BJ (cell line): ENCODE results near the gene KCTD13. TPM values are rescaled to one million over a fixed set of nuclear protein-coding genes. Genes with fewer than 3 reads are reported as not detected.

Experiments
- CTCF ChIA-PET: fragments of 350-600 bp; formaldehyde crosslinking; extraction: SDS; loops from one replicate; lab custom pipeline; 2021; ENCODE audit warnings: antibody characterized with exemption, inconsistent platforms; lab: Yijun Ruan, JAX
- POLR2A ChIA-PET: fragments of 300-600 bp; sonication (Branson Sonifier 250); formaldehyde crosslinking; extraction: SDS; loops from one replicate; lab custom pipeline; 2021; ENCODE audit warnings: antibody characterized with exemption; lab: Charles Lee
- DNase-seq: peaks from one replicate; pipeline ENCODE4 v3.0.0-alpha.2; 2011; ENCODE audit warnings: low read depth
- H3K27me3 ChIP-seq: 2 replicates; pipeline ENCODE4 v1.6.0; 2011; ENCODE audit warnings: low read length; ENCODE audit not compliant: control insufficient read depth, insufficient read depth
- H3K36me3 ChIP-seq: 2 replicates; pipeline ENCODE4 v1.5.1; 2011; ENCODE audit warnings: low read length; ENCODE audit not compliant: control insufficient read depth, insufficient read depth
- H3K4me3 ChIP-seq: 2 replicates; pipeline ENCODE4 v1.5.1; 2011; ENCODE audit warnings: low read depth, mild to moderate bottlenecking, control low read depth, low read length
- CTCF ChIP-seq: IDR thresholded peaks from 2 replicates; pipeline ENCODE4 v1.5.1; 2011; ENCODE audit warnings: low read depth, mild to moderate bottlenecking, control low read depth, inconsistent platforms, low read length, moderate library complexity; ENCODE audit not compliant: insufficient read depth
- polyA plus RNA-seq: library from polyadenylated mRNA; depleted of rRNA; stranded (reverse); fragments of >200 nt; gene quantifications from 2 replicates; pipeline ENCODE4 v1.2.3, GENCODE V29; 2011

The KCTD13 gene
- polyA plus RNA-seq, 1 experiment: 12.3 TPM

- no peak overlapping the region for H3K4me3 ChIP-seq
- no peaks in the 10 kb centered on the region for H3K27me3 ChIP-seq
- peaks cover 1% of the 10 kb centered on the region; the same call in 1 of the 2 replicates for H3K36me3 ChIP-seq
- ChIA-PET POLR2A (no interaction called here), CTCF (interaction anchor here (1.4 to 2.3 kb wide), 2 partner anchors 9 to 11 kb away, joined by 3 to 14 read pairs; partner anchors contain the start of gene KCTD13)
- no peak for DNase-seq
- no peak for TF ChIP-seq CTCF
Measured at GRCh38 chr16:29916979-29917378, 9.0 kb downstream of the KCTD13 start.

GRCh38 chr16:29915590-29916247 is 10.3 kb downstream of the KCTD13 start:
- H3K36me3 ChIP-seq: peaks cover 1% of the 10 kb centered on the region; the same call in 1 of the 2 replicates
- no peak for TF ChIP-seq CTCF
- ChIA-PET CTCF (interaction anchor here (0.6 to 2.3 kb wide), 3 partner anchors 9 to 117 kb away, joined by 4 to 14 read pairs (median 5); partner anchors contain the start of gene KCTD13), POLR2A (no interaction called here)
- H3K4me3 ChIP-seq: no peak overlapping the region
- H3K27me3 ChIP-seq: no peaks in the 10 kb centered on the region
- DNase-seq: no peak

- H3K4me3 ChIP-seq: no peak overlapping the region
- no peaks in the 10 kb centered on the region for H3K27me3 ChIP-seq
- ChIA-PET POLR2A (no interaction called here), CTCF (interaction anchor here (1.5 kb wide), 1 partner anchor 13 kb away, joined by 5 read pairs; the partner anchor contains the start of gene KCTD13)
- DNase-seq: no peak
- TF ChIP-seq CTCF: no peak
- H3K36me3 ChIP-seq: peaks cover 1% of the 10 kb centered on the region; the same call in 1 of the 2 replicates
Measured at GRCh38 chr16:29913514-29913913, 12.5 kb downstream of the KCTD13 start.

GRCh38 chr16:29912087-29912486 is 13.9 kb downstream of the KCTD13 start:
- POLR2A ChIA-PET: no interaction called here
- H3K27me3 ChIP-seq: no peaks in the 10 kb centered on the region
- DNase-seq: no peak
- no peak overlapping the region for H3K4me3 ChIP-seq
- peaks cover 1% of the 10 kb centered on the region; the same call in 1 of the 2 replicates for H3K36me3 ChIP-seq
- no peak for TF ChIP-seq CTCF
- CTCF ChIA-PET: interaction anchor here (0.6 kb wide), 2 partner anchors 23 to 120 kb away, joined by 3 read pairs; no protein-coding TSS in a partner anchor

- ChIA-PET CTCF (interaction anchor here (0.6 kb wide), 1 partner anchor 24 kb away, joined by 3 read pairs; no protein-coding TSS in a partner anchor), POLR2A (no interaction called here)
- no peak for TF ChIP-seq CTCF
- Histone ChIP-seq H3K4me3 (no peak overlapping the region), H3K27me3 (no peaks in the 10 kb centered on the region), H3K36me3 (peaks cover 1% of the 10 kb centered on the region; the same call in 1 of the 2 replicates)
- DNase-seq: no peak
Measured at GRCh38 chr16:29911676-29912010, 14.4 kb downstream of the KCTD13 start.
